GM23338 (cell line): Measurements from ENCODE around the gene KSR2. TPM values are rescaled to one million over a fixed set of nuclear protein-coding genes. Genes with fewer than 3 reads are reported as not detected.

ENCODE experiments used
- ATAC-seq: fragments of 200-7000 bp; cut with Tn5 transposase; 3 replicates; pipeline ENCODE4 v1.9.1; 2020
- DNase-seq: peaks from one replicate; pipeline ENCODE4 v3.0.0-alpha.2; 2015; ENCODE audit warnings: low spot score
- H2AFZ ChIP-seq: fragments of 200-600 bp; sonication (generic); 2 replicates; pipeline ENCODE4 v1.8.0; 2016; ENCODE audit warnings: antibody characterized with exemption, mild to moderate bottlenecking, moderate library complexity
- H3F3A ChIP-seq: fragments of 200-600 bp; sonication (generic); replicated peaks from 2 replicates; pipeline ENCODE4 v1.8.0; 2017; ENCODE audit warnings: antibody characterized with exemption, mixed run types, low read depth
- H3K27ac ChIP-seq: fragments of 200-600 bp; sonication (generic); 2 replicates; pipeline ENCODE4 v1.6.1; 2016; ENCODE audit warnings: low read depth
- H3K27me3 ChIP-seq: fragments of 200-600 bp; sonication (generic); 2 replicates; pipeline ENCODE4 v1.8.0; 2016; ENCODE audit warnings: mild to moderate bottlenecking, mixed run types, moderate library complexity; ENCODE audit not compliant: insufficient read depth
- H3K36me3 ChIP-seq: fragments of 200-600 bp; sonication (generic); 2 replicates; pipeline ENCODE4 v1.8.0; 2016; ENCODE audit warnings: mild to moderate bottlenecking; ENCODE audit not compliant: insufficient read depth
- H3K4me1 ChIP-seq: fragments of 200-600 bp; sonication (generic); 2 replicates; pipeline ENCODE4 v1.8.0; 2016; ENCODE audit warnings: mild to moderate bottlenecking, moderate library complexity; ENCODE audit not compliant: insufficient read depth
- H3K4me2 ChIP-seq: fragments of 200-600 bp; sonication (generic); 2 replicates; pipeline ENCODE4 v1.7.1; 2017; ENCODE audit warnings: mixed run types
- H3K4me3 ChIP-seq: fragments of 200-600 bp; sonication (generic); 2 replicates; pipeline ENCODE4 v1.6.1; 2016; ENCODE audit warnings: mixed run types
- H3K79me2 ChIP-seq: fragments of 200-600 bp; sonication (generic); replicated peaks from 2 replicates; pipeline ENCODE4 v1.8.0; 2017; ENCODE audit warnings: mild to moderate bottlenecking; ENCODE audit not compliant: insufficient read depth
- H3K9me2 ChIP-seq: fragments of 200-600 bp; sonication (generic); 2 replicates; pipeline ENCODE4 v1.8.0; 2017; ENCODE audit not compliant: insufficient read depth
- H4K20me1 ChIP-seq: fragments of 200-600 bp; sonication (generic); replicated peaks from 2 replicates; pipeline ENCODE4 v1.8.0; 2017; ENCODE audit warnings: mild to moderate bottlenecking; ENCODE audit not compliant: insufficient read depth
- H3K27ac Mint-ChIP-seq: 2 replicates; pipeline ENCODE4 v1.8.0; 2020; ENCODE audit warnings: inconsistent platforms, mild to moderate bottlenecking, moderate library complexity, mixed read lengths
- H3K27me3 Mint-ChIP-seq: 3 replicates; pipeline ENCODE4 v1.8.0; 2022; ENCODE audit warnings: low read depth, mild to moderate bottlenecking, moderate library complexity, mixed read lengths, inconsistent platforms; ENCODE audit not compliant: insufficient read depth, poor library complexity
- H3K36me3 Mint-ChIP-seq: 3 replicates; pipeline ENCODE4 v1.8.0; 2021; ENCODE audit warnings: low read depth, mild to moderate bottlenecking, inconsistent platforms, moderate library complexity, mixed read lengths
- H3K4me1 Mint-ChIP-seq: 3 replicates; pipeline ENCODE4 v1.8.0; 2020; ENCODE audit warnings: mild to moderate bottlenecking, inconsistent platforms, mixed read lengths
- H3K4me3 Mint-ChIP-seq: 3 replicates; pipeline ENCODE4 v1.8.0; 2021; ENCODE audit warnings: moderate library complexity, mild to moderate bottlenecking, inconsistent platforms, mixed read lengths
- H3K9me3 Mint-ChIP-seq: 3 replicates; pipeline ENCODE4 v1.8.0; 2020; ENCODE audit warnings: moderate library complexity, mild to moderate bottlenecking, inconsistent platforms, mixed read lengths
- CREB1 ChIP-seq: fragments of 250-450 bp; sonication (Bioruptor Pico); IDR thresholded peaks from 2 replicates; pipeline ENCODE4 v1.5.0; 2020; ENCODE audit warnings: low read depth, mild to moderate bottlenecking, moderate library complexity
- EZH2 ChIP-seq: fragments of 200-600 bp; sonication (generic); IDR thresholded peaks from one replicate; pipeline ENCODE4 v1.8.0; 2017; ENCODE audit warnings: antibody characterized with exemption, mild to moderate bottlenecking, low read depth; ENCODE audit not compliant: unreplicated experiment
- EZH2phosphoT487 ChIP-seq: fragments of 200-600 bp; sonication (generic); IDR thresholded peaks from one replicate; pipeline ENCODE4 v1.8.1; 2018; ENCODE audit warnings: antibody characterized with exemption; ENCODE audit not compliant: unreplicated experiment
- JUNB ChIP-seq: IDR thresholded peaks from one replicate; pipeline ENCODE4 v1.6.1; 2016; ENCODE audit warnings: antibody characterized with exemption; ENCODE audit not compliant: unreplicated experiment
- NANOG ChIP-seq: IDR thresholded peaks from 2 replicates; pipeline ENCODE4 v1.6.1; 2016; ENCODE audit warnings: antibody characterized with exemption, borderline replicate concordance
- POLR2AphosphoS5 ChIP-seq: IDR thresholded peaks from 2 replicates; pipeline ENCODE4 v1.6.1; 2016; ENCODE audit warnings: antibody characterized with exemption, low read depth
- STAT1 ChIP-seq: IDR thresholded peaks from one replicate; pipeline ENCODE4 v1.6.1; 2016; ENCODE audit warnings: antibody characterized with exemption; ENCODE audit not compliant: unreplicated experiment
- ZNF114 ChIP-seq: fragments of 250-450 bp; sonication (Bioruptor Pico); IDR thresholded peaks from 2 replicates; pipeline ENCODE4 v1.5.0; 2020; ENCODE audit warnings: mild to moderate bottlenecking, moderate library complexity
- ZNF331 ChIP-seq: fragments of 250-450 bp; sonication (Bioruptor Pico); IDR thresholded peaks from 2 replicates; pipeline ENCODE4 v1.5.0; 2020; ENCODE audit warnings: low read depth, mild to moderate bottlenecking, moderate library complexity
- polyA plus RNA-seq: library from polyadenylated mRNA; unstranded; fragments of >200 nt; fragmentation: Nextera tagmentation; extraction: Ambion mirVana; gene quantifications from 2 replicates; pipeline ENCODE4 v1.2.1, GENCODE V29; 2016
- total RNA-seq: library from RNA; depleted of rRNA; stranded (reverse); fragments of >200 nt; shearing (Covaris generic); gene quantifications from 2 replicates; pipeline ENCODE4 v1.2.3, GENCODE V29; 2014
- TF ChIP-seq, protein P1 (sequence below), 2 experiments: fragments of 200-600 bp in 1 of 2; sonication (generic) in 1 of 2; conservative IDR thresholded peaks; 2 replicates each; pipeline versions ENCODE4 v1.5.1 to v1.6.1; 2016 to 2017; ENCODE audit warnings: antibody characterized with exemption in 2 of 2, low read depth in 2 of 2, mild to moderate bottlenecking in 2 of 2, moderate library complexity in 1 of 2
- TF ChIP-seq, protein P2 (sequence below): IDR thresholded peaks from one replicate; pipeline ENCODE4 v1.6.1; 2018; ENCODE audit warnings: antibody characterized with exemption; ENCODE audit not compliant: unreplicated experiment
- TF ChIP-seq, protein P3 (sequence below): IDR thresholded peaks from 2 replicates; pipeline ENCODE4 v1.6.1; 2016; ENCODE audit warnings: antibody characterized with exemption
- TF ChIP-seq, protein P4 (sequence below): fragments of 250-450 bp; sonication (Bioruptor Pico); IDR thresholded peaks from 2 replicates; pipeline ENCODE4 v1.5.0; 2020; ENCODE audit warnings: mild to moderate bottlenecking, moderate library complexity

KSR2 gene
- total and polyA plus RNA-seq, 2 experiments from 2014 or later, result 1.1 to 2.7 TPM

DNA sequence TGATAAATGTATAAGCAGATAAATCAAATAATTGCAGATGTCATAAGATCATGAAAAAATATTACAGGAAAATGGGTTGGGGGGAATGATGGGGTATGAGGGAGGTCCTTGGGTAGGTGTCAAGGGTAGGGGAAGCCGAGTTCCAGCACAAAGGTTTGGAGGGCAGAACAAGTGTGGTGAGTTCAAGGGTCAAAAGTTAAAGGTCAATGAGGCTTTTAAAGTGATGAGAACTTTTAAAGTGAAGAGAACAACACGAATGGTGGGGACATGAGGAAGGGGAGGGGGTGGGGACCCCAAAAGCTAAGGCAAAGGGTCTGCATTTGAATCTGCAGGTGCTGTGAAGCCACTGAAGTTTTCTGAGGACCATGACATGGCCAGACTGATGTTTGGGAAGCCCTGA is 406.8 kb downstream of the KSR2 start:
- H3K27ac Mint-ChIP-seq, result no peak overlapping the region
- Histone ChIP-seq H3K79me2 (no peaks in the 10 kb centered on the region), H3K36me3 (no peaks in the 10 kb centered on the region), H3K4me1 (no peaks in the 10 kb centered on the region), H3K4me2 (no peak overlapping the region), H3K4me3 (no peak overlapping the region), H3K27me3 (no peaks in the 10 kb centered on the region), H2AFZ (no peak overlapping the region), H4K20me1 (no peaks in the 10 kb centered on the region), H3K27ac (no peak overlapping the region), H3F3A (no peaks in the 10 kb centered on the region), H3K9me2 (0 out of 2 replicates have a peak, but pooled peaks cover 4% of the 10 kb centered on the region)
- H3K36me3 Mint-ChIP-seq, result no peaks in the 10 kb centered on the region
- H3K4me1 Mint-ChIP-seq, result peaks cover 3% of the 10 kb centered on the region; the same call in 1 of the 3 replicates
- no peaks in the 10 kb centered on the region for H3K9me3 Mint-ChIP-seq
- peaks cover 4% of the 10 kb centered on the region for H3K27me3 Mint-ChIP-seq
- H3K4me3 Mint-ChIP-seq, result no peak overlapping the region
- no peak for ATAC-seq
- DNase-seq, result no peak
- TF ChIP-seq ZNF114 (CRISPR knock-in tag), result no peak
- TF ChIP-seq, protein P1, sequence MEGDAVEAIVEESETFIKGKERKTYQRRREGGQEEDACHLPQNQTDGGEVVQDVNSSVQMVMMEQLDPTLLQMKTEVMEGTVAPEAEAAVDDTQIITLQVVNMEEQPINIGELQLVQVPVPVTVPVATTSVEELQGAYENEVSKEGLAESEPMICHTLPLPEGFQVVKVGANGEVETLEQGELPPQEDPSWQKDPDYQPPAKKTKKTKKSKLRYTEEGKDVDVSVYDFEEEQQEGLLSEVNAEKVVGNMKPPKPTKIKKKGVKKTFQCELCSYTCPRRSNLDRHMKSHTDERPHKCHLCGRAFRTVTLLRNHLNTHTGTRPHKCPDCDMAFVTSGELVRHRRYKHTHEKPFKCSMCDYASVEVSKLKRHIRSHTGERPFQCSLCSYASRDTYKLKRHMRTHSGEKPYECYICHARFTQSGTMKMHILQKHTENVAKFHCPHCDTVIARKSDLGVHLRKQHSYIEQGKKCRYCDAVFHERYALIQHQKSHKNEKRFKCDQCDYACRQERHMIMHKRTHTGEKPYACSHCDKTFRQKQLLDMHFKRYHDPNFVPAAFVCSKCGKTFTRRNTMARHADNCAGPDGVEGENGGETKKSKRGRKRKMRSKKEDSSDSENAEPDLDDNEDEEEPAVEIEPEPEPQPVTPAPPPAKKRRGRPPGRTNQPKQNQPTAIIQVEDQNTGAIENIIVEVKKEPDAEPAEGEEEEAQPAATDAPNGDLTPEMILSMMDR (conservative IDR thresholded peaks at IDR 0.05; ENCODE audit: low read depth in 2 of 2), result no peak
- TF ChIP-seq, protein P2, sequence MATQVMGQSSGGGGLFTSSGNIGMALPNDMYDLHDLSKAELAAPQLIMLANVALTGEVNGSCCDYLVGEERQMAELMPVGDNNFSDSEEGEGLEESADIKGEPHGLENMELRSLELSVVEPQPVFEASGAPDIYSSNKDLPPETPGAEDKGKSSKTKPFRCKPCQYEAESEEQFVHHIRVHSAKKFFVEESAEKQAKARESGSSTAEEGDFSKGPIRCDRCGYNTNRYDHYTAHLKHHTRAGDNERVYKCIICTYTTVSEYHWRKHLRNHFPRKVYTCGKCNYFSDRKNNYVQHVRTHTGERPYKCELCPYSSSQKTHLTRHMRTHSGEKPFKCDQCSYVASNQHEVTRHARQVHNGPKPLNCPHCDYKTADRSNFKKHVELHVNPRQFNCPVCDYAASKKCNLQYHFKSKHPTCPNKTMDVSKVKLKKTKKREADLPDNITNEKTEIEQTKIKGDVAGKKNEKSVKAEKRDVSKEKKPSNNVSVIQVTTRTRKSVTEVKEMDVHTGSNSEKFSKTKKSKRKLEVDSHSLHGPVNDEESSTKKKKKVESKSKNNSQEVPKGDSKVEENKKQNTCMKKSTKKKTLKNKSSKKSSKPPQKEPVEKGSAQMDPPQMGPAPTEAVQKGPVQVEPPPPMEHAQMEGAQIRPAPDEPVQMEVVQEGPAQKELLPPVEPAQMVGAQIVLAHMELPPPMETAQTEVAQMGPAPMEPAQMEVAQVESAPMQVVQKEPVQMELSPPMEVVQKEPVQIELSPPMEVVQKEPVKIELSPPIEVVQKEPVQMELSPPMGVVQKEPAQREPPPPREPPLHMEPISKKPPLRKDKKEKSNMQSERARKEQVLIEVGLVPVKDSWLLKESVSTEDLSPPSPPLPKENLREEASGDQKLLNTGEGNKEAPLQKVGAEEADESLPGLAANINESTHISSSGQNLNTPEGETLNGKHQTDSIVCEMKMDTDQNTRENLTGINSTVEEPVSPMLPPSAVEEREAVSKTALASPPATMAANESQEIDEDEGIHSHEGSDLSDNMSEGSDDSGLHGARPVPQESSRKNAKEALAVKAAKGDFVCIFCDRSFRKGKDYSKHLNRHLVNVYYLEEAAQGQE, result no peak
- no peak for TF ChIP-seq EZH2
- TF ChIP-seq, protein P3, sequence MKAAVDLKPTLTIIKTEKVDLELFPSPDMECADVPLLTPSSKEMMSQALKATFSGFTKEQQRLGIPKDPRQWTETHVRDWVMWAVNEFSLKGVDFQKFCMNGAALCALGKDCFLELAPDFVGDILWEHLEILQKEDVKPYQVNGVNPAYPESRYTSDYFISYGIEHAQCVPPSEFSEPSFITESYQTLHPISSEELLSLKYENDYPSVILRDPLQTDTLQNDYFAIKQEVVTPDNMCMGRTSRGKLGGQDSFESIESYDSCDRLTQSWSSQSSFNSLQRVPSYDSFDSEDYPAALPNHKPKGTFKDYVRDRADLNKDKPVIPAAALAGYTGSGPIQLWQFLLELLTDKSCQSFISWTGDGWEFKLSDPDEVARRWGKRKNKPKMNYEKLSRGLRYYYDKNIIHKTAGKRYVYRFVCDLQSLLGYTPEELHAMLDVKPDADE, result no peak
- no peak for TF ChIP-seq POLR2AphosphoS5
- TF ChIP-seq ZNF331 (CRISPR knock-in tag), result no peak
- TF ChIP-seq JUNB, result no peak
- no peak for TF ChIP-seq CREB1 (CRISPR knock-in tag)
- no peak for TF ChIP-seq STAT1
- TF ChIP-seq, protein P4, sequence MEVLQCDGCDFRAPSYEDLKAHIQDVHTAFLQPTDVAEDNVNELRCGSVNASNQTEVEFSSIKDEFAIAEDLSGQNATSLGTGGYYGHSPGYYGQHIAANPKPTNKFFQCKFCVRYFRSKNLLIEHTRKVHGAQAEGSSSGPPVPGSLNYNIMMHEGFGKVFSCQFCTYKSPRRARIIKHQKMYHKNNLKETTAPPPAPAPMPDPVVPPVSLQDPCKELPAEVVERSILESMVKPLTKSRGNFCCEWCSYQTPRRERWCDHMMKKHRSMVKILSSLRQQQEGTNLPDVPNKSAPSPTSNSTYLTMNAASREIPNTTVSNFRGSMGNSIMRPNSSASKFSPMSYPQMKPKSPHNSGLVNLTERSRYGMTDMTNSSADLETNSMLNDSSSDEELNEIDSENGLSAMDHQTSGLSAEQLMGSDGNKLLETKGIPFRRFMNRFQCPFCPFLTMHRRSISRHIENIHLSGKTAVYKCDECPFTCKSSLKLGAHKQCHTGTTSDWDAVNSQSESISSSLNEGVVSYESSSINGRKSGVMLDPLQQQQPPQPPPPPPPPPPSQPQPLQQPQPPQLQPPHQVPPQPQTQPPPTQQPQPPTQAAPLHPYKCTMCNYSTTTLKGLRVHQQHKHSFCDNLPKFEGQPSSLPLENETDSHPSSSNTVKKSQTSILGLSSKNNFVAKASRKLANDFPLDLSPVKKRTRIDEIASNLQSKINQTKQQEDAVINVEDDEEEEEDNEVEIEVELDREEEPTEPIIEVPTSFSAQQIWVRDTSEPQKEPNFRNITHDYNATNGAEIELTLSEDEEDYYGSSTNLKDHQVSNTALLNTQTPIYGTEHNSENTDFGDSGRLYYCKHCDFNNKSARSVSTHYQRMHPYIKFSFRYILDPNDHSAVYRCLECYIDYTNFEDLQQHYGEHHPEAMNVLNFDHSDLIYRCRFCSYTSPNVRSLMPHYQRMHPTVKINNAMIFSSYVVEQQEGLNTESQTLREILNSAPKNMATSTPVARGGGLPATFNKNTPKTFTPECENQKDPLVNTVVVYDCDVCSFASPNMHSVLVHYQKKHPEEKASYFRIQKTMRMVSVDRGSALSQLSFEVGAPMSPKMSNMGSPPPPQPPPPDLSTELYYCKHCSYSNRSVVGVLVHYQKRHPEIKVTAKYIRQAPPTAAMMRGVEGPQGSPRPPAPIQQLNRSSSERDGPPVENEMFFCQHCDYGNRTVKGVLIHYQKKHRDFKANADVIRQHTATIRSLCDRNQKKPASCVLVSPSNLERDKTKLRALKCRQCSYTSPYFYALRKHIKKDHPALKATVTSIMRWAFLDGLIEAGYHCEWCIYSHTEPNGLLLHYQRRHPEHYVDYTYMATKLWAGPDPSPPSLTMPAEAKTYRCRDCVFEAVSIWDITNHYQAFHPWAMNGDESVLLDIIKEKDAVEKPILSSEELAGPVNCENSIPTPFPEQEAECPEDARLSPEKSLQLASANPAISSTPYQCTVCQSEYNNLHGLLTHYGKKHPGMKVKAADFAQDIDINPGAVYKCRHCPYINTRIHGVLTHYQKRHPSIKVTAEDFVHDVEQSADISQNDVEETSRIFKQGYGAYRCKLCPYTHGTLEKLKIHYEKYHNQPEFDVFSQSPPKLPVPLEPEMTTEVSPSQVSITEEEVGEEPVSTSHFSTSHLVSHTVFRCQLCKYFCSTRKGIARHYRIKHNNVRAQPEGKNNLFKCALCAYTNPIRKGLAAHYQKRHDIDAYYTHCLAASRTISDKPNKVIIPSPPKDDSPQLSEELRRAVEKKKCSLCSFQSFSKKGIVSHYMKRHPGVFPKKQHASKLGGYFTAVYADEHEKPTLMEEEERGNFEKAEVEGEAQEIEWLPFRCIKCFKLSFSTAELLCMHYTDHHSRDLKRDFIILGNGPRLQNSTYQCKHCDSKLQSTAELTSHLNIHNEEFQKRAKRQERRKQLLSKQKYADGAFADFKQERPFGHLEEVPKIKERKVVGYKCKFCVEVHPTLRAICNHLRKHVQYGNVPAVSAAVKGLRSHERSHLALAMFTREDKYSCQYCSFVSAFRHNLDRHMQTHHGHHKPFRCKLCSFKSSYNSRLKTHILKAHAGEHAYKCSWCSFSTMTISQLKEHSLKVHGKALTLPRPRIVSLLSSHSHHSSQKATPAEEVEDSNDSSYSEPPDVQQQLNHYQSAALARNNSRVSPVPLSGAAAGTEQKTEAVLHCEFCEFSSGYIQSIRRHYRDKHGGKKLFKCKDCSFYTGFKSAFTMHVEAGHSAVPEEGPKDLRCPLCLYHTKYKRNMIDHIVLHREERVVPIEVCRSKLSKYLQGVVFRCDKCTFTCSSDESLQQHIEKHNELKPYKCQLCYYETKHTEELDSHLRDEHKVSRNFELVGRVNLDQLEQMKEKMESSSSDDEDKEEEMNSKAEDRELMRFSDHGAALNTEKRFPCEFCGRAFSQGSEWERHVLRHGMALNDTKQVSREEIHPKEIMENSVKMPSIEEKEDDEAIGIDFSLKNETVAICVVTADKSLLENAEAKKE, result no peak
- TF ChIP-seq NANOG, result no peak
- TF ChIP-seq EZH2phosphoT487, result no peak
